ENCODE data around the gene GRIP2.

DNA sequence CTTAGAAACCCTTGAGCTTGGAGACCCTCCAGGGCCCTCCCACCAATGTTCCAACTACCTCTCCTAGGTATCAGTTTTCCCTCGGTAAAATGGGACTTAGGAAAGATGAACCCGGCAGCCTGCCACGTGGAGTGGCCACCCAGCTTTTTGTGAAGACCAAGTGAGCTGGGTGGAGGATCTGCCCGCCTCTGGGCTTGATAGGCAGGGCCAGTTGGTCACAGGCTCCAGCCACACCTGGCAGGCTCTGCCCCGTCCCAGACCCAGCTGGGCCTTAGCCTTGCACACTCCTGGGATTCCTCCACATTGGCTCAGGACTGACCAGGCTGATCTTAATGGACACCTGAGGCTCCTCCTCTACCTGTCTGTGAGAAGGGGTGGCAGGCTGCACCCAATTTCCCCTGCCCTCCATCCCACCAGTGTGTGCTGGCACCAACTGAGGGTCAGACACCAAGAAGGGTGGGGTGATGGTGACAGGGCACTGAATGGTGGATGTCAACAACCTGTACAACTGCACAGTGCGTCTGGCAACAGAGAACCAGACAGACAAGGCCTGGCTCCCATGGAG is 761 bp upstream of the GRIP2 start:
- TF ChIP-seq EZH2phosphoT487 (IDR thresholded peaks at IDR 0.05; ENCODE audit: low read length) (no peak), EZH2 (optimal IDR thresholded peaks at IDR 0.05; ENCODE audit: low read depth, low read length) (no peak)
